A549 (cell line): ENCODE results near the gene MAP3K12. TPM values are rescaled to one million over a fixed set of nuclear protein-coding genes. Genes with fewer than 3 reads are reported as not detected.

Experiments used
- ATAC-seq, 2 experiments: fragments of 200-7000 bp in 1 of 2; fragments of >200 bp in 1 of 2; cut with Nextera tagmentation in 1 of 2; cut with Tn5 transposase in 1 of 2; 3 replicates each; pipeline versions ENCODE4 v1.8.0 to v1.9.1; 2018 to 2020; ENCODE audit warnings: mild to moderate bottlenecking in 1 of 2, moderate library complexity in 1 of 2
- CTCF ChIA-PET: fragments of 300-600 bp; sonication (Branson Sonifier 250); formaldehyde crosslinking; extraction: SDS; loops from one replicate; lab custom pipeline; 2021; ENCODE audit warnings: antibody characterized with exemption, inconsistent platforms; lab: Yijun Ruan, JAX
- POLR2A ChIA-PET: fragments of 350-600 bp; formaldehyde crosslinking; extraction: SDS; loops from one replicate; lab custom pipeline; 2021; ENCODE audit warnings: antibody characterized with exemption, inconsistent platforms; lab: Yijun Ruan, JAX
- DNase-seq, 2 experiments: peaks; one replicate each; pipeline versions ENCODE4 v3.0.0 to v3.0.0-alpha.2; 2011 to 2016; ENCODE audit warnings: low read depth in 1 of 2, low spot score in 1 of 2
- FAIRE-seq: peaks from 2 replicates; lab custom pipeline; 2011; peaks lifted over from hg19 to GRCh38; lab: Jason Lieb, UNC
- H3K27ac ChIP-seq, 2 experiments: fragments of >200 bp; sonication (Bioruptor Twin); formaldehyde crosslinking; 3 replicates each; pipeline ENCODE4 v1.5.1; 2016 to 2017
- H3K4me1 ChIP-seq: fragments of >200 bp; sonication (Bioruptor Twin); formaldehyde crosslinking; 3 replicates; pipeline ENCODE4 v1.6.1; 2016
- H3K4me2 ChIP-seq: fragments of >200 bp; sonication (Bioruptor Twin); formaldehyde crosslinking; 3 replicates; pipeline ENCODE4 v1.6.1; 2016
- H3K4me3 ChIP-seq: fragments of >200 bp; sonication (Bioruptor Twin); formaldehyde crosslinking; 3 replicates; pipeline ENCODE4 v1.5.1; 2016
- H3K9me3 ChIP-seq: fragments of >200 bp; sonication (Bioruptor Twin); formaldehyde crosslinking; 3 replicates; pipeline ENCODE4 v1.6.1; 2016
- BHLHE40 ChIP-seq: IDR thresholded peaks from 2 replicates; pipeline ENCODE4 v1.6.1; 2012; ENCODE audit warnings: low read depth, low read length, inconsistent platforms
- CHD4 ChIP-seq: fragments of 200-600 bp; sonication (generic); IDR thresholded peaks from 2 replicates; pipeline ENCODE4 v1.6.1; 2016; ENCODE audit warnings: antibody characterized with exemption, mild to moderate bottlenecking, borderline replicate concordance
- EHF ChIP-seq: fragments of 250-450 bp; sonication (Bioruptor Pico); IDR thresholded peaks from 2 replicates; pipeline ENCODE4 v1.5.0; 2020; ENCODE audit warnings: mild to moderate bottlenecking
- FOSL2 ChIP-seq, 2 experiments: fragments of 450-650 bp in 1 of 2; fragments of >200 bp in 1 of 2; sonication (Bioruptor Twin) in 1 of 2; formaldehyde crosslinking; IDR thresholded peaks; 2 replicates each; pipeline versions ENCODE4 v1.5.0 to v1.6.1; 2016 to 2020; ENCODE audit warnings: mild to moderate bottlenecking in 1 of 2, moderate library complexity in 1 of 2
- GATA3 ChIP-seq: IDR thresholded peaks from 2 replicates; pipeline ENCODE4 v1.6.1; 2012; ENCODE audit warnings: borderline replicate concordance
- HOXA7 ChIP-seq: fragments of 250-450 bp; sonication (Bioruptor Pico); IDR thresholded peaks from 2 replicates; pipeline ENCODE4 v1.5.0; 2020; ENCODE audit warnings: mild to moderate bottlenecking, moderate library complexity
- HOXB13 ChIP-seq: fragments of 250-450 bp; sonication (Bioruptor Pico); IDR thresholded peaks from 2 replicates; pipeline ENCODE4 v1.5.0; 2020; ENCODE audit warnings: low read depth, mild to moderate bottlenecking, moderate library complexity
- JUNB ChIP-seq: fragments of >200 bp; sonication (Bioruptor Twin); formaldehyde crosslinking; IDR thresholded peaks from 2 replicates; pipeline ENCODE4 v1.6.1; 2016
- KDM1A ChIP-seq: fragments of 200-600 bp; sonication (generic); IDR thresholded peaks from 2 replicates; pipeline ENCODE4 v1.6.1; 2016; ENCODE audit warnings: low read depth, mild to moderate bottlenecking
- MAFK ChIP-seq: fragments of 450-650 bp; IDR thresholded peaks from 2 replicates; pipeline ENCODE4 v1.6.1; 2014; ENCODE audit not compliant: partially characterized antibody
- MAZ ChIP-seq: fragments of 150-350 bp; IDR thresholded peaks from 2 replicates; pipeline ENCODE4 v1.6.1; 2014; ENCODE audit warnings: antibody characterized with exemption, low read depth, low read length, borderline replicate concordance
- NPAS2 ChIP-seq: fragments of 250-450 bp; sonication (Bioruptor Pico); IDR thresholded peaks from 2 replicates; pipeline ENCODE4 v1.8.0; 2022; ENCODE audit warnings: mild to moderate bottlenecking, moderate library complexity, borderline replicate concordance
- NR3C1 ChIP-seq: fragments of >200 bp; sonication (Bioruptor Twin); formaldehyde crosslinking; IDR thresholded peaks from 3 replicates; pipeline ENCODE4 v1.6.1; 2017
- PHF8 ChIP-seq: fragments of 200-600 bp; sonication (generic); IDR thresholded peaks from 2 replicates; pipeline ENCODE4 v1.6.1; 2016; ENCODE audit warnings: low read depth, mild to moderate bottlenecking, antibody characterized with exemption, moderate library complexity, borderline replicate concordance
- RAD21 ChIP-seq, 2 experiments: fragments of >200 bp in 1 of 2; sonication (Bioruptor Twin) in 1 of 2; formaldehyde crosslinking in 1 of 2; IDR thresholded peaks in 1 of 2; conservative IDR thresholded peaks in 1 of 2; 2 replicates in 1 of 2; 3 replicates in 1 of 2; pipeline ENCODE4 v1.6.1; 2012 to 2018; ENCODE audit warnings: inconsistent platforms in 1 of 2
- RCOR1 ChIP-seq: fragments of 150-350 bp; IDR thresholded peaks from 2 replicates; pipeline ENCODE4 v1.6.1; 2014; ENCODE audit warnings: antibody characterized with exemption, low read length, low read depth
- RFX5 ChIP-seq: fragments of 450-650 bp; IDR thresholded peaks from 2 replicates; pipeline ENCODE4 v1.7.1; 2014; ENCODE audit warnings: antibody characterized with exemption, mild to moderate bottlenecking, moderate library complexity
- RNF2 ChIP-seq: fragments of 200-600 bp; sonication (generic); IDR thresholded peaks from 2 replicates; pipeline ENCODE4 v1.6.1; 2016; ENCODE audit warnings: low read depth, mild to moderate bottlenecking, antibody characterized with exemption, moderate library complexity, borderline replicate concordance
- SMC3 ChIP-seq: fragments of >200 bp; sonication (Bioruptor Twin); formaldehyde crosslinking; IDR thresholded peaks from 3 replicates; pipeline ENCODE4 v1.6.1; 2018; ENCODE audit warnings: inconsistent platforms
- TP53 ChIP-seq: fragments of 250-450 bp; sonication (Bioruptor Pico); IDR thresholded peaks from 2 replicates; pipeline ENCODE4 v1.5.0; 2021; ENCODE audit warnings: mild to moderate bottlenecking, moderate library complexity
- ZFP36 ChIP-seq: fragments of 450-650 bp; IDR thresholded peaks from 2 replicates; pipeline ENCODE4 v1.6.1; 2014; ENCODE audit warnings: borderline replicate concordance; ENCODE audit not compliant: partially characterized antibody
- WGBS: methylation state at CpG from one replicate; pipeline ENCODE4 v1.1.6; 2017; ENCODE audit errors: missing lambda C conversion rate; 5-methylcytosine and 5-hydroxymethylcytosine counted together
- polyA plus RNA-seq, 4 experiments: library from polyadenylated mRNA; depleted of rRNA in 3 of 4; stranded (reverse); fragments of >200 nt; fragmentation: RNase III in 1 of 4; extraction: RNeasy Plus Mini Kit Qiagen cat#74134 plus additional on column Dnase treatment in 1 of 4; gene quantifications; 2 replicates in 3 of 4; 3 replicates in 1 of 4; pipeline ENCODE4 v1.2.3, GENCODE V29; 2011 to 2017
- TF ChIP-seq, protein P1 (sequence below): fragments of 250-450 bp; sonication (Bioruptor Pico); IDR thresholded peaks from 2 replicates; pipeline ENCODE4 v1.5.0; 2020; ENCODE audit warnings: low read depth, mild to moderate bottlenecking, moderate library complexity
- TF ChIP-seq, protein P2 (sequence below): fragments of >200 bp; sonication (Bioruptor Twin); formaldehyde crosslinking; IDR thresholded peaks from 3 replicates; pipeline ENCODE4 v1.5.1; 2016
- TF ChIP-seq, protein P3 (sequence below): IDR thresholded peaks from 2 replicates; pipeline ENCODE4 v1.6.1; 2012; ENCODE audit warnings: low read depth, borderline replicate concordance

The MAP3K12 gene
- polyA plus RNA-seq, 2 of the 4 experiments (the other 2 are of a cell fraction), result 18.7 to 21.9 TPM

- ChIA-PET POLR2A (no interaction called here), CTCF (interaction anchor here (0.9 to 9.8 kb wide), 4 partner anchors 12 to 197 kb away, joined by 3 to 104 read pairs (median 4); partner anchors contain the start of genes AAAS, NPFF and TARBP2)
- Histone ChIP-seq H3K4me2 (no peak overlapping the region), H3K4me3 (no peak overlapping the region), H3K4me1 (no peaks in the 10 kb centered on the region), H3K9me3 (no peaks in the 10 kb centered on the region), H3K27ac (no peak overlapping the region)
- no peak for TF ChIP-seq FOSL2 (IDR thresholded peaks at IDR 0.05)
- TF ChIP-seq FOSL2 (CRISPR knock-in tag; IDR thresholded peaks at IDR 0.05), result peak; percentile 66
- no peak for TF ChIP-seq MAZ
- no peak for DNase-seq
- no peak for FAIRE-seq
- WGBS, result 68% methylated on average over 5 of the region's 5 CpGs
- no peak for ATAC-seq
These were observed 19.1 kb upstream of the MAP3K12 start for GRCh38 chr12:53518381-53518780.

DNA sequence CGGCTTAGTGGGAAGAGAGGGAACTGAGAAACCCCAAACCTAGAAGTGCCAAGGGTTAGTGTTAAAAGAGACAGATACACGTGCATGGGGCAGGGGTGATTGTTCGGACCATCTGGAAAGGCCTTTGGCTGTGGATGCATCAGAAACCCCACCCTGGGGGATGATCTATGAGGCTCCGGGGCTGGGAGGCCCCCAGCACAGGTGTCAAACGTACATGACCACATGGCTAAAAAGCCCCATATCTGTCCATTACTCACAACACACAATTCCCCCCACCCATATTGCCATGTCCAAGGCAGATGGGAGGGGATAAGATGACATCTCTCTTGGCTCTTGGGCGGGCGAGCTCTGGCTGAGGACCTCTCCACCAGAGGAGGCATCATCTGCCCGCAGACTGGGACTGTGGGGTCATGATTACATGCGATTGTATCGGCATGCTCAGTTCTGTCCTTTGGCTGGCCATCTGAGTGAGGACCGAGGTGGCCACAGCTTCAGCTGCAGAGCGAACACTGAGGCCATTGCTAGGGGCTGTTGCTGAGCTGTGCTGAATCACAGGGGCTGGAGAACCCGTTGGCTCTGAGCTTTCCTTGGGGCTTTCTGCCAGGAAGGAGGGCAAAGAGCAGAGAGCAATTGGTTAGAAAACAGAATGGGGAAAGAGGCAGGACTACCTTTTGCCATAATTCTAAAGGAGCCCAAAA lies 17.6 kb upstream of the MAP3K12 start:
- WGBS, result 89% methylated on average over 13 of the region's 13 CpGs
- ChIA-PET CTCF (interaction anchor here (1.5 to 9.8 kb wide), 2 partner anchors 10 to 165 kb away, joined by 4 to 104 read pairs; partner anchors contain the start of genes NPFF and TARBP2), POLR2A (no interaction called here)
- no peaks in the 10 kb centered on the region for H3K9me3 ChIP-seq
- FAIRE-seq, result no peak
- TF ChIP-seq ZFP36 (no peak), SMC3 (no peak), NPAS2 (CRISPR knock-in tag) (no peak), EHF (no peak)
- TF ChIP-seq, protein P1, sequence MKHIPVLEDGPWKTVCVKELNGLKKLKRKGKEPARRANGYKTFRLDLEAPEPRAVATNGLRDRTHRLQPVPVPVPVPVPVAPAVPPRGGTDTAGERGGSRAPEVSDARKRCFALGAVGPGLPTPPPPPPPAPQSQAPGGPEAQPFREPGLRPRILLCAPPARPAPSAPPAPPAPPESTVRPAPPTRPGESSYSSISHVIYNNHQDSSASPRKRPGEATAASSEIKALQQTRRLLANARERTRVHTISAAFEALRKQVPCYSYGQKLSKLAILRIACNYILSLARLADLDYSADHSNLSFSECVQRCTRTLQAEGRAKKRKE (CRISPR knock-in tag), result no peak
- ATAC-seq, result no peak
- H3K4me2 ChIP-seq, result no peak overlapping the region
- no peak overlapping the region for H3K27ac ChIP-seq
- no peak for DNase-seq
- H3K4me3 ChIP-seq, result no peak overlapping the region
- no peaks in the 10 kb centered on the region for H3K4me1 ChIP-seq

- ATAC-seq, result no peak
- POLR2A ChIA-PET, result interaction anchor here (1.4 kb wide), 1 partner anchor 14 kb away, joined by 4 read pairs; the partner anchor contains the start of gene TARBP2
These were observed 16.0 kb upstream of the MAP3K12 start for GRCh38 chr12:53515291-53515680.

DNA sequence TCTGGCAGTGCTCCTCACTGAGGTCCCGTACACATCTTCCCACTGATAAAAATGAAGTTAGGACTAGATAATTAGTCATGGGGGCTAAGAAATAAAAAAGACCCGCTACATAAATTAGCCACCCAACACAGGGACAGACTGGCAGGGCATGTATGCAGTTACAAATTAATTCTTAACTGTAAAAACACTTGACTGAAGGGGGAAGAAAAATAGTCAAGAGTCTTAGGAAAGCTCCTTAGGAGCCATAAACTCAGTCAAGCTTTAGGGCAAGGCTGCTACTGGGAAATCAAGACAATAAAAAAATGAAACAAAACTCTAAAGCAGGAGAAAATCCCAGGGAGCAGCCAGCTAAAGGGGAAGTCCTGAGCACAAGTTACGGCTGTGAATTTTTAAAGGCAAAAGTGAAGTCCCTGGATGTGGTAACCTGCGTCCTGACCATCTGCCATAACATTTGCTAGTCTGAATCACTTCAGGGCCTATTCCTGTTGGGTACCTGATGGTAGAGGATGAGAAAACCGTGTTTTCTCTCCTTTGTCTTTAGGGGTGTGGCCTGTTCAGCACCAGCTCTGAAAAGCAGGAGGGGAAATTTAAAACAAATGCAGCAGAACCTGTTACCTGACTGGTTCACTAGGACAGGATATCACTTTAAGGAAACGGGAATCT lies 15.5 kb upstream of the MAP3K12 start:
- TF ChIP-seq TP53 (CRISPR knock-in tag) (no peak), PHF8 (no peak), CHD4 (no peak), JUNB (no peak), MAFK (no peak), GATA3 (no peak), HOXA7 (no peak), RCOR1 (no peak), RNF2 (no peak), RFX5 (no peak), KDM1A (no peak), BHLHE40 (no peak)
- TF ChIP-seq, protein P2, sequence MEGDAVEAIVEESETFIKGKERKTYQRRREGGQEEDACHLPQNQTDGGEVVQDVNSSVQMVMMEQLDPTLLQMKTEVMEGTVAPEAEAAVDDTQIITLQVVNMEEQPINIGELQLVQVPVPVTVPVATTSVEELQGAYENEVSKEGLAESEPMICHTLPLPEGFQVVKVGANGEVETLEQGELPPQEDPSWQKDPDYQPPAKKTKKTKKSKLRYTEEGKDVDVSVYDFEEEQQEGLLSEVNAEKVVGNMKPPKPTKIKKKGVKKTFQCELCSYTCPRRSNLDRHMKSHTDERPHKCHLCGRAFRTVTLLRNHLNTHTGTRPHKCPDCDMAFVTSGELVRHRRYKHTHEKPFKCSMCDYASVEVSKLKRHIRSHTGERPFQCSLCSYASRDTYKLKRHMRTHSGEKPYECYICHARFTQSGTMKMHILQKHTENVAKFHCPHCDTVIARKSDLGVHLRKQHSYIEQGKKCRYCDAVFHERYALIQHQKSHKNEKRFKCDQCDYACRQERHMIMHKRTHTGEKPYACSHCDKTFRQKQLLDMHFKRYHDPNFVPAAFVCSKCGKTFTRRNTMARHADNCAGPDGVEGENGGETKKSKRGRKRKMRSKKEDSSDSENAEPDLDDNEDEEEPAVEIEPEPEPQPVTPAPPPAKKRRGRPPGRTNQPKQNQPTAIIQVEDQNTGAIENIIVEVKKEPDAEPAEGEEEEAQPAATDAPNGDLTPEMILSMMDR, result no peak
- TF ChIP-seq, protein P3, sequence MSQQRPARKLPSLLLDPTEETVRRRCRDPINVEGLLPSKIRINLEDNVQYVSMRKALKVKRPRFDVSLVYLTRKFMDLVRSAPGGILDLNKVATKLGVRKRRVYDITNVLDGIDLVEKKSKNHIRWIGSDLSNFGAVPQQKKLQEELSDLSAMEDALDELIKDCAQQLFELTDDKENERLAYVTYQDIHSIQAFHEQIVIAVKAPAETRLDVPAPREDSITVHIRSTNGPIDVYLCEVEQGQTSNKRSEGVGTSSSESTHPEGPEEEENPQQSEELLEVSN, result no peak
- Histone ChIP-seq H3K4me2 (no peak overlapping the region), H3K9me3 (no peaks in the 10 kb centered on the region), H3K27ac (no peak overlapping the region), H3K4me3 (no peak overlapping the region), H3K4me1 (no peaks in the 10 kb centered on the region)
- POLR2A ChIA-PET, result interaction anchor here (1.4 kb wide), 1 partner anchor 14 kb away, joined by 4 read pairs; the partner anchor contains the start of gene TARBP2
- CTCF ChIA-PET, result interaction anchor here (0.5 to 9.8 kb wide), 8 partner anchors 8 to 231 kb away, joined by 3 to 104 read pairs (median 4); partner anchors contain the start of genes AAAS, ATP5MC2, NPFF and TARBP2
- DNase-seq (no peak), FAIRE-seq (no peak), ATAC-seq (no peak)
- 82% methylated on average over 6 of the region's 6 CpGs for WGBS

More at GRCh38 chr12:53515291-53515680, 16.0 kb upstream of the MAP3K12 start:
- H3K9me3 ChIP-seq, result no peaks in the 10 kb centered on the region
- H3K4me1 ChIP-seq, result no peaks in the 10 kb centered on the region
- DNase-seq (no peak), FAIRE-seq (no peak)
- H3K27ac ChIP-seq, result no peak overlapping the region
- CTCF ChIA-PET, result interaction anchor here (1.2 to 9.8 kb wide), 6 partner anchors 9 to 231 kb away, joined by 3 to 104 read pairs (median 4); partner anchors contain the start of genes AAAS, NPFF and TARBP2
- TF ChIP-seq GATA3, result no peak
- TF ChIP-seq NR3C1, result no peak
- no peak for TF ChIP-seq HOXA7
- no peak for TF ChIP-seq RAD21 (conservative IDR thresholded peaks at IDR 0.05 in 1 of 2, IDR thresholded peaks at IDR 0.05 in 1 of 2)
- no peak for TF ChIP-seq HOXB13
- WGBS, result 89% methylated on average over 2 of the region's 2 CpGs
- H3K4me3 ChIP-seq, result no peak overlapping the region
- H3K4me2 ChIP-seq, result no peak overlapping the region
